Kidney (tissue), 14 donors: Measurements from ENCODE around the gene ZFPL1. TPM values are rescaled to one million over a fixed set of nuclear protein-coding genes. Genes with fewer than 3 reads are reported as not detected.

Experiments used
- DNase-seq, 5 donors: peaks; one replicate each; pipeline ENCODE4 v3.0.0-alpha.2; 2013 to 2020
- FAIRE-seq: peaks from 2 replicates; lab custom pipeline; 2012; peaks lifted over from hg19 to GRCh38; lab: Jason Lieb, UNC
- H3K27ac ChIP-seq, 2 donors: one replicate each; pipeline ENCODE4 v1.7.0; 2013; ENCODE audit warnings: low read depth in 2 of 2, low read length in 2 of 2, inconsistent platforms in 1 of 2
- H3K27me3 ChIP-seq: one replicate; pipeline ENCODE4 v1.7.1; 2013; ENCODE audit warnings: low read length, inconsistent platforms; ENCODE audit not compliant: control insufficient read depth, insufficient read depth
- H3K36me3 ChIP-seq, 3 donors: one replicate each; pipeline versions ENCODE4 v1.7.0 to v1.7.1; 2013; ENCODE audit warnings: low read length in 3 of 3, control low read depth in 1 of 3, inconsistent platforms in 1 of 3; ENCODE audit not compliant: insufficient read depth in 3 of 3, control insufficient read depth in 2 of 3
- H3K4me1 ChIP-seq, 3 donors: one replicate each; pipeline versions ENCODE4 v1.7.0 to v1.7.1; 2013; ENCODE audit warnings: low read length in 3 of 3, inconsistent platforms in 1 of 3, low read depth in 1 of 3; ENCODE audit not compliant: control insufficient read depth in 2 of 3, insufficient read depth in 2 of 3
- H3K4me3 ChIP-seq, 3 donors: one replicate each; pipeline versions ENCODE4 v1.7.0 to v1.8.1; 2013; ENCODE audit warnings: low read length in 3 of 3, control low read depth in 1 of 3, inconsistent platforms in 1 of 3
- H3K9ac ChIP-seq, 3 donors: one replicate each; pipeline versions ENCODE4 v1.7.0 to v1.7.1; 2013; ENCODE audit warnings: low read length in 3 of 3, control low read depth in 1 of 3, inconsistent platforms in 1 of 3
- H3K9me3 ChIP-seq, 3 donors: one replicate each; pipeline versions ENCODE4 v1.7.0 to v1.7.1; 2013; ENCODE audit warnings: low read length in 3 of 3, control low read depth in 1 of 3, inconsistent platforms in 1 of 3; ENCODE audit not compliant: control insufficient read depth in 2 of 3, insufficient read depth in 1 of 3
- intact Hi-C: fragments of 100-400 bp; cut with DNase I; formaldehyde crosslinking; loops from one replicate; pipeline ENCODE4 v1.11.1; 2022
- polyA plus RNA-seq: library from polyadenylated mRNA; stranded (reverse); fragments of 350-450 nt; fragmentation: Illumina TruSeq; extraction: RNeasy Lipid Tissue Mini Kit (QIAGEN cat#74804); gene quantifications from one replicate; pipeline ENCODE4 v1.2.3, GENCODE V29; 2014; ENCODE audit warnings: low read depth, low replicate concordance; ENCODE audit not compliant: insufficient read depth
- total RNA-seq: library from RNA; stranded (reverse); fragmentation: NEBNext Ultra II Directional; extraction: Animal tissue kit (Norgen Biotek cat#: 25700); gene quantifications from one replicate; pipeline ENCODE4 v1.2.1, GENCODE V29; 2021
- TF ChIP-seq, protein P1 (sequence below): IDR thresholded peaks from 3 replicates; pipeline ENCODE4 v1.5.1; 2012; ENCODE audit warnings: mild to moderate bottlenecking, moderate library complexity, borderline replicate concordance; ENCODE audit not compliant: insufficient read depth; ENCODE audit errors: extremely low read depth
- donor health status: control.
- donor health status: control.
- donor health status: control.
- donor health status: control.
- donor health status: control.
- donor health status: DM: yes; HTN: yes; CAD: no.
- donor health status: Normal renal cell carcinoma (clear cell type).

The ZFPL1 gene
- total and polyA plus RNA-seq, 2 donors from 2014 or later = 31.4 to 43.1 TPM

DNA sequence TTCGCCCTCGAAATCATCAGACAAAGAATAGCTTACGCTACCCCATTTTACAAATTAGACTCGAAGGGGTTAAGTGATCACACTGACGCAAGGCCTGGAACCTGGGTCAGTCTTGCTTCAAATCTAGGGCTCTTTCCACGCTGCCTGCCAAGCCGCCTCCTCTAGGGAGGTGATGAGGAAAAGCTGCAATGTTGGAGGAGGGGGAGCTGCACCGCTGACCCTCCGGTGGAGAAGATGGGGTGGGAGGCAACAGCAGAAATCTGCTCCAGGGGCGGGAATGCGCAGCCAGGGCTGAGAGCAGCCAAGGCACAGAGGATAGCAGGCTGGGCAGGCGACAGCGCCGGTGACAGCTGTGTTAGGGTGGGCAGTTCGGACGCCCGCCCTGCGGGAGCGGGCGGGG lies 49.7 kb downstream of the ZFPL1 start:
- Histone ChIP-seq H3K9me3 (no peaks in the 10 kb centered on the region), H3K36me3 (peaks cover 4 to 35% (median 17%) of the 10 kb centered on the region in 3 donors), H3K9ac (peak overlapping the region; percentile 57 to 99 (median 86)), H3K4me3 (peak overlapping the region; percentile 85 to 94 (median 92)), H3K27me3 (no peaks in the 10 kb centered on the region), H3K27ac (peak overlapping the region; percentile 99), H3K4me1 (peaks cover 3 to 22% (median 15%) of the 10 kb centered on the region in 3 donors)
- TF ChIP-seq, protein P1, sequence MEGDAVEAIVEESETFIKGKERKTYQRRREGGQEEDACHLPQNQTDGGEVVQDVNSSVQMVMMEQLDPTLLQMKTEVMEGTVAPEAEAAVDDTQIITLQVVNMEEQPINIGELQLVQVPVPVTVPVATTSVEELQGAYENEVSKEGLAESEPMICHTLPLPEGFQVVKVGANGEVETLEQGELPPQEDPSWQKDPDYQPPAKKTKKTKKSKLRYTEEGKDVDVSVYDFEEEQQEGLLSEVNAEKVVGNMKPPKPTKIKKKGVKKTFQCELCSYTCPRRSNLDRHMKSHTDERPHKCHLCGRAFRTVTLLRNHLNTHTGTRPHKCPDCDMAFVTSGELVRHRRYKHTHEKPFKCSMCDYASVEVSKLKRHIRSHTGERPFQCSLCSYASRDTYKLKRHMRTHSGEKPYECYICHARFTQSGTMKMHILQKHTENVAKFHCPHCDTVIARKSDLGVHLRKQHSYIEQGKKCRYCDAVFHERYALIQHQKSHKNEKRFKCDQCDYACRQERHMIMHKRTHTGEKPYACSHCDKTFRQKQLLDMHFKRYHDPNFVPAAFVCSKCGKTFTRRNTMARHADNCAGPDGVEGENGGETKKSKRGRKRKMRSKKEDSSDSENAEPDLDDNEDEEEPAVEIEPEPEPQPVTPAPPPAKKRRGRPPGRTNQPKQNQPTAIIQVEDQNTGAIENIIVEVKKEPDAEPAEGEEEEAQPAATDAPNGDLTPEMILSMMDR = no peak
- DNase-seq (peak in 4 of 5 donors; percentile 11 to 81 (median 31)), FAIRE-seq (no peak)
- intact Hi-C loops = no loop called here

DNA sequence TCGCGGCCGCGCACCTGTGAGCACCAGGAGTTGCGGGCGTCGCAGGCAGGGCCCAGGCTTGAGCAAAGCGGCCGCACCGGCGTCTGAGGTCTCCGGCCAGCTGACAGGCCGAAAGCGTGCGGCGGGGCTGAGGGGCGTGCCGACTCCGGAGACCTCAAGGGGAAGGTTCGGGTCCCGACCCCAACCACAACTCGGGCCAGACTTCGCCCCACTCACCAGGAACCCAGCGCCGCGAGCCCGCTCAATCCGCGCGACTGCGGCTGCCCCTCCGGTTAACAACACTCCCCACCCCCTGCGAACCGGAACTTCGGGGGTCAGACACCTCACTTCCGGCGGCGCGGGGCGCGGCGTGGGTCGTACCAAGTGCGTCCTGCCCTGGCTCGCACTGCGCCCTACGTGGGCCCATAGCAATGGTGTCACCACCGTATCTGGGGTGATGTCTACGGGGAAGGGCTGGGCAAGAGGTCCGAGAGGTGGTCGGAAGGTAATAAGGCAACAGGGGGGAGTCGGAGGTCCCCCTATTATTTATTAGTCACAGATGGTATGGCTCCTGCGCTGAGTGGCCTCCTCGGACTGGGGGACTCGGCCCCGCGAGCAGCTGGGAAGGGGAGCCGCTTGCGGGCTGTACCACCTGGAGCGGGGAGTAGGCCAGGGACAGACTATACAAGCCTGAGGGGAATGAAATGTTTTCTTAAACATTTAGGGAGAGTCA lies 50.4 kb downstream of the ZFPL1 start, which contains the start of gene SYVN1:
Gene SYVN1, minus strand, starts transcription at position 280 of the 712 bp plus-strand sequence. CDS start 918 bp downstream, outside the sequence.
- Histone ChIP-seq H3K27ac (peak within 1 kb of the TSS; percentile 99), H3K4me3 (peak within 1 kb of the TSS; percentile 85 to 94 (median 92)), H3K9ac (peak within 1 kb of the TSS; percentile 57 to 99 (median 86)), H3K27me3 (no peaks in the 10 kb centered on the region), H3K36me3 (peaks cover 0 to 29% (median 14%) of the 10 kb centered on the region in 3 donors), H3K9me3 (no peaks in the 10 kb centered on the region), H3K4me1 (peaks cover 3 to 22% (median 15%) of the 10 kb centered on the region in 3 donors)
- no peak for FAIRE-seq
- peak; percentile 90 to 97 (median 95) for DNase-seq
- intact Hi-C loops = no loop called here
- TF ChIP-seq, protein P1 = no peak

- Histone ChIP-seq H3K9ac (peak overlapping the region; percentile 57 to 99 (median 86)), H3K4me3 (peak overlapping the region; percentile 85 to 94 (median 92)), H3K4me1 (peaks cover 3 to 22% (median 15%) of the 10 kb centered on the region in 3 donors), H3K27ac (peak overlapping the region; percentile 99), H3K36me3 (peaks cover 0 to 22% (median 9%) of the 10 kb centered on the region in 3 donors), H3K27me3 (no peaks in the 10 kb centered on the region), H3K9me3 (no peaks in the 10 kb centered on the region)
- DNase-seq (peak; percentile 96 to 98 (median 96)), FAIRE-seq (peak; percentile 96)
- intact Hi-C loops = no loop called here
- TF ChIP-seq, protein P1 = no peak
These were observed 51.1 kb downstream of the ZFPL1 start for GRCh38 chr11:65134952-65135632.
